Lower leg skin (tissue), 4 donors: ENCODE data around the gene FICD. TPM values are rescaled to one million over a fixed set of nuclear protein-coding genes. Genes with fewer than 3 reads are reported as not detected.

Experiments used
- DNase-seq, 2 donors: peaks; one replicate each; pipeline ENCODE4 v3.0.0-alpha.2; 2019; ENCODE audit warnings: low spot score in 2 of 2
- H3K4me3 ChIP-seq: fragments of 200-600 bp; sonication (generic); 2 replicates; pipeline ENCODE4 v1.5.1; 2017; ENCODE audit warnings: mild to moderate bottlenecking, low read depth; ENCODE audit not compliant: poor library complexity, severe bottlenecking
- POLR2A ChIP-seq, 2 donors: fragments of 450-650 bp; IDR thresholded peaks; one replicate each; pipeline ENCODE4 v1.6.1; 2016 to 2017; ENCODE audit warnings: antibody characterized with exemption in 2 of 2, mild to moderate bottlenecking in 1 of 2, moderate library complexity in 1 of 2
- WGBS, 2 donors: methylation state at CpG; one replicate each; pipeline ENCODE4 v1.1.5; 2018; 5-methylcytosine and 5-hydroxymethylcytosine counted together
- intact Hi-C: fragments of 100-400 bp; cut with DNase I; formaldehyde crosslinking; loops from one replicate; pipeline ENCODE4 v1.15.0; 2023; ENCODE audit warnings: low total_unique reads
- total RNA-seq, 4 donors: library from RNA; depleted of rRNA; stranded (reverse); fragments of >200 nt; gene quantifications; one replicate each; pipeline ENCODE4 v1.1.0, GENCODE V29; 2016
- TF ChIP-seq, protein P1 (sequence below), 3 donors: fragments of 450-650 bp; IDR thresholded peaks; one replicate each; pipeline ENCODE4 v1.5.1; 2016; ENCODE audit warnings: antibody characterized with exemption in 3 of 3, mild to moderate bottlenecking in 3 of 3, moderate library complexity in 2 of 3

FICD gene
- total RNA-seq, 4 donors from 2014 or later = 1.8 to 5.2 (median 3.6) TPM

DNA sequence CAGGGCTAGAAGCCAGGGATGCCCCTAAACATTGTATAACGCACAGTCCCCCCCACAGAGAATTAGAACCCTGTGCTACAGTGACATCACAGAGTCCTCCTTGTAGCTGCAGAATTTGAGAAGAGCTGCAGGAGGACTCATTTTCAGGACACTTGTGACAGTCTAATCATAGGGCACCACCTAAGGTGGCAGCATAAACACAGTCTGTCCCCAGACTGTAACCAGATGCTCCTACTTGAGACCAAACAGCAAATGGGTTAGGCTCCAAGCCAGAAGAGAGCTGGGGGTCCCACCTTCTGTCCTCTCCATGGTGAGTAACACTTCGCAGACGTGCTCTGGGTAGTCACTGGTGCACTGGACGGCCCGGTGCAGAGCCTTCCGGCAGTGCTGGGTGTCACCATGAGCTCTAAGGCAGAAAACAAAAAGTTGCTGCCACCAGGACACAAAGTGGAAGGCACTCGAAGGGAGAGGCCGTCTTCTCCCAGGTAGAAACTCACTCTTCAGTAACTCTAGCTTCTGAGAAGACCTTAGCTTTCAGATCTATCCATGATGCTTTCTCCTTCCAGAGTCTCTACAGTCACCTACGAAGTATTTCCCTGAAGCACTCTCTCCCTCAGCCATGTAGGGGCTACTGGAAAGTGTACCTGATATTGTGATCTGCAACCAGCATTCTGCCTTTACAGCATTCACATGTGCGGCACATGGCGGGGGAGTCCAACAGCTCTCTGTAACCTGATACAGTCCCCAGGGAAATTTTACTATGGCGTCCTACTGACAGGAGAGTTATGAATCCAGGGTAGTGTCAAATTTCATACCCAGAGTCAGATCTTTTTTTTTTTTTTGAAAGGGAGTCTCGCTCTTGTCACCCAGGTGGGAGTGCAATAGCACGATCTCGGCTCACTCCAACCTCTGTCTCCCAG, 17.1 kb downstream of the FICD start:
- WGBS, 2 donors = 84 to 86% methylated on average over 15 of the region's 15 CpGs
- no peak for TF ChIP-seq POLR2A (IDR thresholded peaks at IDR 0.05)
- TF ChIP-seq, protein P1, sequence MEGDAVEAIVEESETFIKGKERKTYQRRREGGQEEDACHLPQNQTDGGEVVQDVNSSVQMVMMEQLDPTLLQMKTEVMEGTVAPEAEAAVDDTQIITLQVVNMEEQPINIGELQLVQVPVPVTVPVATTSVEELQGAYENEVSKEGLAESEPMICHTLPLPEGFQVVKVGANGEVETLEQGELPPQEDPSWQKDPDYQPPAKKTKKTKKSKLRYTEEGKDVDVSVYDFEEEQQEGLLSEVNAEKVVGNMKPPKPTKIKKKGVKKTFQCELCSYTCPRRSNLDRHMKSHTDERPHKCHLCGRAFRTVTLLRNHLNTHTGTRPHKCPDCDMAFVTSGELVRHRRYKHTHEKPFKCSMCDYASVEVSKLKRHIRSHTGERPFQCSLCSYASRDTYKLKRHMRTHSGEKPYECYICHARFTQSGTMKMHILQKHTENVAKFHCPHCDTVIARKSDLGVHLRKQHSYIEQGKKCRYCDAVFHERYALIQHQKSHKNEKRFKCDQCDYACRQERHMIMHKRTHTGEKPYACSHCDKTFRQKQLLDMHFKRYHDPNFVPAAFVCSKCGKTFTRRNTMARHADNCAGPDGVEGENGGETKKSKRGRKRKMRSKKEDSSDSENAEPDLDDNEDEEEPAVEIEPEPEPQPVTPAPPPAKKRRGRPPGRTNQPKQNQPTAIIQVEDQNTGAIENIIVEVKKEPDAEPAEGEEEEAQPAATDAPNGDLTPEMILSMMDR (IDR thresholded peaks at IDR 0.05) = no peak
- intact Hi-C loops = no loop called here
- no peak overlapping the region for H3K4me3 ChIP-seq
- no peak for DNase-seq

DNA sequence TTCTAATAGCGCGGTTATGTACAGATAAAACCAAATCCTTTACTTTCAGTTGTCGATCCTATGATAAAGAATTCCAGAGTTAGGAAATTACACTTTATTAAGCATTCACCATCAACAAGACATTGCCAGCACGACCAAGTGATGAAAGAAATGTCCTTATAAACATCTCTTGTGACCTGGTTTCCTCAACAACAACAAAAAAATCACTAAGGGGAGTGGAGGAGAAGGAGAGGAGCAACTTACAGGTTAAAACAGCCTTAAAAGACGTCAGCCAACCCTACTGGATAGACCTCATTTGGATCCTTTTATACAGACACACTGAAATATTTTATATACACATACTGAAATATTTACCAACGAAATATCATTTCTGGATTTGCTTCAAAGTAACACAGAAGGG, 23.1 kb downstream of the FICD start:
- DNase-seq = no peak
- TF ChIP-seq, protein P1 (IDR thresholded peaks at IDR 0.05) = no peak
- TF ChIP-seq POLR2A (IDR thresholded peaks at IDR 0.05) = no peak
- 75 to 82% methylated on average over 6 of the region's 6 CpGs for WGBS, 2 donors
- no peak overlapping the region for H3K4me3 ChIP-seq
- intact Hi-C loops = no loop called here

DNA sequence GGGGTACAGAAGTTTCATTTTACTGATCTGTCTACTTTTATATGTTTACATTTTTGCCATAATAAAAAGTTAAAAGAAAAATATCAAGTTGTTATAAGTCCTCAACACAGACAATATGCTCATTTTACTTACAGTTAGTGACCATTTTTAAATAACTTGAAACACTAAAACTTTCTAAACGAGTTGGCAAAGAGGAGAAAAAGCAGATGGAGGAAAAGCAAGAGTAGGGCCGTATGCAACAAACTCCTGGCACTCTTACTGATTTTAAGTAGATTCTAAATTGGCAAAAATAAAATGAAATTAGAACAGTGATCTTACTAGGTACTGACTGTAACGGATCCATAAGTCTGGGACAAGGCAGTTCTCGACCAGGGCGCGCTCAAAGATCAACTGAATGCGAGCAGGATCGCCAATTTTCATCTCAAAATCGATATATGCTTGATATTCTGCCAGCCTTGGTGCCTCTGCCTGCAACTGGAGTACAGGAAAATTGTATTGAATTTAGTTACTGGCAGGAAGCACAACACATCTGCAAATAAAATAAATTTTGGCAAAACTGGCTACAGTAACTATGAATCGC, 23.6 kb downstream of the FICD start:
- 91 to 95% methylated on average over 10 of the region's 10 CpGs for WGBS, 2 donors
- no peak overlapping the region for H3K4me3 ChIP-seq
- TF ChIP-seq POLR2A (IDR thresholded peaks at IDR 0.05) = no peak
- TF ChIP-seq, protein P1 (IDR thresholded peaks at IDR 0.05) = no peak
- intact Hi-C loops = no loop called here
- DNase-seq = no peak

DNA sequence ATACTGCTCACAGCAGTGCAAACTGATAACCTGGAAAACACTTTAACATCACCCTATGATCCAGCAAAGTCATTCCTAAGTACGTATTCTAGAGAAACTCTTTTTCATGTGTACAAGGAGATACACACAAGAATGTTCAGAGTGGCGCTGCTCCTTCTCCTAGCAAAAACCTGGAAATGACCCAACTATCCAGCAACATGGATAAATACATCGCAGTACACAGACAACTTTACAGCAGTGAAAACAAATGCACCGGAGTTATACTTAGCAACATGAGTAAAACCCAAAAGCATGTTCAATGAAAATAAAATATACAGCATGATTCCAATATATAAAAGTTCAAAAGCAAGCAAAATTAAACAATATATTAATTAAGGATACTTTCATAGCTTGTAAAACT, 27.2 kb downstream of the FICD start:
- no peak overlapping the region for H3K4me3 ChIP-seq
- DNase-seq = no peak
- WGBS, 2 donors = 80 to 89% methylated on average over 4 of the region's 4 CpGs
- TF ChIP-seq, protein P1 (IDR thresholded peaks at IDR 0.05) = no peak
- TF ChIP-seq POLR2A (IDR thresholded peaks at IDR 0.05) = no peak
- intact Hi-C loops = no loop called here

DNA sequence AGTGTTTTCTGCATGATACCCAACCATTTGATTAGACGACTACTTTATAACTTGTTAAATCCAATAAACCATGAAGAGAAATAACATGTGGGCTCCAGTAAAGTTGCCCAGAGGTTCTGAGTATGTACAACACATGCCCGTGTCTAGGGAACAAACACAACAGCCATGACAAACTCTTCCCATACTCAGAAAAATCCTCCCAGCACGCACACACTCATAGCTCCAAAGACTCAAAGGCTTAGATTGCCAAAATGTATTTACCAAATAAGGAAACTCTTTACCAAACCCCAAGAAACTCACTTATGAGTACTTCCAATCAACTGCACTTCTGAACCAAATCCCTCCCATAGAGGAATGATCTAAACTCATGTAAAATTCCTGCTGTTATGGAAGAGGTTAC, 28.6 kb downstream of the FICD start:
- intact Hi-C loops = no loop called here
- DNase-seq = no peak
- 77 to 79% methylated on average over 3 of the region's 3 CpGs for WGBS, 2 donors
- H3K4me3 ChIP-seq = no peak overlapping the region
- no peak for TF ChIP-seq POLR2A (IDR thresholded peaks at IDR 0.05)
- TF ChIP-seq, protein P1 (IDR thresholded peaks at IDR 0.05) = no peak
